IMR-90 (cell line): ENCODE measurements around the gene CADM2.

ENCODE experiments used
- BHLHE40 ChIP-seq: fragments of 150-350 bp; IDR thresholded peaks from 2 replicates; pipeline ENCODE4 v1.6.1; 2016; ENCODE audit warnings: mild to moderate bottlenecking, low read depth, low read length
- CEBPB ChIP-seq: IDR thresholded peaks from 2 replicates; pipeline ENCODE4 v1.6.1; 2012; ENCODE audit warnings: low read depth, low read length, improper control_type of control experiment
- CTCF ChIP-seq: conservative IDR thresholded peaks from 2 replicates; pipeline ENCODE4 v1.5.1; 2012; ENCODE audit warnings: mild to moderate bottlenecking, low read depth, low read length, improper control_type of control experiment
- ELK1 ChIP-seq: fragments of 150-350 bp; IDR thresholded peaks from 2 replicates; pipeline ENCODE4 v1.6.1; 2016; ENCODE audit warnings: low read depth, mild to moderate bottlenecking, low read length, moderate library complexity, borderline replicate concordance
- POLR2A ChIP-seq: IDR thresholded peaks from 2 replicates; pipeline ENCODE4 v1.6.1; 2012; ENCODE audit warnings: mild to moderate bottlenecking, low read depth, low read length
- USF2 ChIP-seq: fragments of 150-350 bp; IDR thresholded peaks from 2 replicates; pipeline ENCODE4 v1.6.1; 2017; ENCODE audit warnings: mild to moderate bottlenecking, antibody characterized with exemption, low read length, low read depth

- TF ChIP-seq USF2, result no peak
- peak; percentile 79 for TF ChIP-seq CTCF
- no peak for TF ChIP-seq POLR2A
- no peak for TF ChIP-seq ELK1
- TF ChIP-seq BHLHE40, result no peak
- TF ChIP-seq CEBPB, result no peak
These were observed 617.4 kb downstream of the CADM2 start for GRCh38 chr3:85576091-85576690.
